Frontal cortex (tissue), 4 donors: ENCODE results near the gene UXS1. TPM values are rescaled to one million over a fixed set of nuclear protein-coding genes. Genes with fewer than 3 reads are reported as not detected.
"Not testable (repeated sequence)": the region's sequence is repeated elsewhere in the genome, so short reads cannot be mapped to it uniquely, and the experiment has no call there.

Source experiments
- DNase-seq, 2 donors: peaks; one replicate each; pipeline ENCODE4 v3.0.0; 2012; ENCODE audit warnings: low spot score in 2 of 2
- FAIRE-seq: peaks from 2 replicates; lab custom pipeline; 2012; peaks lifted over from hg19 to GRCh38; lab: Jason Lieb, UNC
- total RNA-seq: library from RNA; depleted of rRNA; stranded (reverse); fragments of >200 nt; gene quantifications from one replicate; pipeline ENCODE4 v1.2.3, GENCODE V29; 2014
- donor health status: control.
- donor health status: control.
- donor health status: control.

The UXS1 gene
- 70.1 TPM for total RNA-seq

DNA sequence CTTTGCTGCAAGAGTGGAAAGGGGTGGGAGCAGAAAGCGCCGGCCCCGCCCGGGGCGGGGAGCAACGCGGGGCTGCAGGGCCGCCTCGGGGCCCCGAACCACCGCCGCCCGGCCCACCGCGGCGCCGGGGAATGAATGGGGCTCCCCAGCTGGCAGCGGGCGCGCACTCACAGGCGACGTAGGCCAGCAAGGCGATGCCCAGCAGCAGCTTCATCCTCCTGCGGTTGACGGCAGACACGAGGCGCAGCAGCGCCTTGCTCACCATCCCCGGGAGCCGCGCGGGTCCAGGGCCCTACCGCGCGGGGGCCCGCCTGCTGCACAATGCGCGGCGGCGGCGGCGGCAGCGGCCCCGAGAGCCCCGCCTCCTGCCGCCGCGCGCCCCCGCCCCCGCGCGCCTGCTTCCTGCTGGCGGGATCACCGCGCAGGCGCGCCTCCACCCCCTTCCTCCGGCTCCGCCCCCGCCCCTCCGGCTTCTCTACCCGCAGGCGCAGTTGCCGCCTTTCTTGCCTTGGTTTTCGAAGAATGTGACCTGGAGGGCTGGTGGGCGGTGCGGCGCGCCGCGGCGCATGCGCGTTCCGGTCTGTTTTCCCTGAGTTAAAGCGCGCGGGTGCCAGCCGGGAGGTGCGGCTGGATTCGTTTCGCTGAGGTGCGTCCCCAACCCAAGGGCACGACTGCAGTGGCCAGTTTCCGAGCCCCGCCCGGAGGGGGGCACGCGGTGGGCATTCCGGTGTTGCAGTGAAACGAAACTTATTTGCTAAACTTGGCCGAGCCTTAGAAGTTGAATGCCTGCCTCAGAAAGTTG lies at the start of gene UXS1:
TSS of gene UXS1 (minus strand) at position 325 of the 802 bp plus-strand sequence. CDS start at position 265, 60 bp downstream.
- FAIRE-seq = no peak
- peak; percentile 94 to 95 for DNase-seq

DNA sequence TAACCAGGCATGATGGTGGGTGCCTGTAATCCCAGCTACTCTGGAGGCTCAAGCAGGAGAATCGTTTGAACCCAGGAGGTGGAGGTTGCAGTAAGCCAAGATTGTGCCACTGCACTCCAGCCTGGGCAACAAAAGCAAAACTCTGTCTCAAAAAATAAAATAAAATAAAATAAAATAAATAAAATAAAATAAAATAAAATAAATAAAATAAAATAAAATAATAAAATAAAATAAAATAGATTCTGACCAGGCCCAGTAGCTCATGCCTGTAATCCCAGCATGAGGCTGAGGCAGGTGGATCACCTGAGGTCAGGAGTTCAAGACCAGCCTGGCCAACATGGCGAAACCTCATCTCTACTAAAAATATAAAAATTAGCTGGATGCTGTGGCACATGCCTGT lies 45.4 kb upstream of the UXS1 start:
- DNase-seq, FAIRE-seq: not testable (repeated sequence)

GRCh38 chr2:106235392-106235791 lies 41.3 kb upstream of the UXS1 start:
- not testable (repeated sequence) for DNase-seq, FAIRE-seq

DNA sequence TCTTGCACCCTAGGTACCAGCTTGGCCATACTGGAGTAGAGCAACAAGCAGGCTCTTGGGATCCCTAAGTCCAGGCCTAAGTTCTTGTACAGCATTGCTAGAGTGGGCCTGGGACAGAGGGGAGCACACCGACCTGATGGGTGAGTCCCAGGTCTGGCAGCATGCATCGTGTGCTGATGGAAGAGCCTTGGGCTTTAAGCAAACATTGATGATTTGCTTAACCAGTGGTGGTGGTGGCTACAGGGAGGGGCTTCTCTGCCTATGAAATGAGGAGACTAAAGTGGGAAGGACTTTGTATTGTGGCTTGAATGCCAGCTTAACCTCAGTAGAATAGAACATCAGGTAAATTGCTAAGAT lies 39.2 kb upstream of the UXS1 start:
- DNase-seq (no peak), FAIRE-seq (no peak)

DNA sequence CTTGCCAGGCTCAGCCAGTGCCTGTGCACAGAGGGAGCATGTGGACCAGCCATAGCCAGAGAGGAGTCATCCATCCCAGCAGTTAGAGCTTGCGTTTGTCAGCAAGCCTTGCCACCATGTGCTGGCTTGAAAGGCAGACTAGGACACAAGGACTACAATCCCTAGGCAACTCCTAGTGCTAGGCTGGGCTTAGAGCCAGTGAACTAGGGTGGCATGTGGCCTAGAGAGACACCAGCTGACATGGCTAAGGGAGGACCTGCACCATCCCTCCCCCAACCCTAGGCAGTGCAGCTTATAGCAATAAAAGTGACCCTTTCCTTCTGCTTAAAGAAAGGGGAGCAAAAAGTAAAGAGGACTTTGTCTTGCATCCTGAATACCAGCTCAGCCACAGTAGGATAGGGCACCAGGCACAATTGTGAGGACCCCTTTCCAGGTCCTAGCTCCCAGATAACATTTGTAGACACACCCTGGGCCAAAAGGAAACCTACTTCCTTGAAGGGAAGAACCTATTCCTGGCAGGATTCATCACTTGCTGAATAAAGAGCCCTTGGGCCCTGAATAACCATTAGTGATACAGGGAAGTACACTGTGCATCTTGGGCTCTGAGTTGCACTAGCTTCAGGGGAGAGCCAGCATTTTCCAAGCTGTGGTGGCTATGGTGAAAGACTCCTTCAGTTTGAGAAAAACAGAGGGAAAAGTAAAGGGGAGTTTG lies 38.7 kb upstream of the UXS1 start:
- DNase-seq = no peak
- no peak for FAIRE-seq

DNA sequence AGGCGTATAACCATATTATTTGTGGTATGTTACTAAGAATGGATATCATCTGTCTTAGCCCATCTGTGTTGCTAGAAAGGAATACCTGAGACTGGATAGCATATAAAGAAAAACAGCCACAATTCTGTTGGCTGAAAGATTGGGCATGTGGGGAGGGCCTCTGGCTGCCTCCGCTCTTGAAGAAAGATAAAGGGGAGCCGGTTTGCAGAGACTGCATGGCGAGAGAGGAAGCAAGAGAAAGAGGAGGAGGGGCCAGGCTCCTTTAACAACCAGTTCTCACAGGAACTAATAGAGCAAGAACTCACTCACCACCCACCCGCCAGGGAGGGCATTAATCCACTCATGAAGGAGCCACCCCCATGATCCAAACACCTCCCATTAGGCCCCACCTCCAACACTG lies 29.2 kb upstream of the UXS1 start:
- DNase-seq = no peak
- FAIRE-seq = no peak

DNA sequence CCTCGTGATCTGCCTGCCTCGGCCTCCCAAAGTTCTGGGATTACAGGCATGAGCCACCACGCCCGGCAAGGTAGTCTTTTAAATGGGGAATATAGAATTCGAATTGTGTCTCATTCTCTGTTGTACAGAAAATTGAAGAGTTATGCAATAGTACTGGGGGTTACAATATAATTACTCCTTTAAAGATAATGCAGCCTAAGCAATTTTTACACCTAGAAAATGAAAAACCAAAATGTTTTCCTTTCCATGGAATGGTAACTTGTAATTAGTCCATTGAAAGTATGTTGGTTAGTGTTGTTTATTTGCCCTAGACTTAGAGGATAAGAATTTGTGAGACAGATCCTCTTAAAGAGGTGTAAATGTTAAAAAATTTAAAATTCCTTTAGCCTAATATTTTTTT lies 28.0 kb upstream of the UXS1 start:
- not testable (repeated sequence) for FAIRE-seq

DNA sequence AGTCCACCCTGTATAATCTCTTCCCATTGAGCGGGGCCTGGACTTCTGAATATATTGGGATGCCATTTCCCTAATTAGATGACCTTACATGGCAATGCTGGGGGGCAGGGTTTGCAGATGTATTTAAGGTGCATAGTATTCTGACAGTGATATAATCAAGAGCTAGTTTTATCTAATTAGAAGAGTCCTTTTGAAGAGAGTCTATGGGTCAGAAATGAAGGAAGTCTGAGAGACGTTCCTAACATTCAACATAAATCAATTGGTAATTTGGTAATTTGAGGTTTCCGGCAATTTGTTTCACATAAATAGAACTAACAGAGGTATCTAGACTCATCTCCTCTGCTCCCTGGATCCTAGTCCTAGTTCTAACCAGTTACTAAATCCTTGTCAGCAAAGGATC lies 25.7 kb upstream of the UXS1 start:
- DNase-seq (no peak), FAIRE-seq (no peak)

More for the DNA sequence above, 28.0 kb upstream of the UXS1 start:
- not testable (repeated sequence) for DNase-seq

DNA sequence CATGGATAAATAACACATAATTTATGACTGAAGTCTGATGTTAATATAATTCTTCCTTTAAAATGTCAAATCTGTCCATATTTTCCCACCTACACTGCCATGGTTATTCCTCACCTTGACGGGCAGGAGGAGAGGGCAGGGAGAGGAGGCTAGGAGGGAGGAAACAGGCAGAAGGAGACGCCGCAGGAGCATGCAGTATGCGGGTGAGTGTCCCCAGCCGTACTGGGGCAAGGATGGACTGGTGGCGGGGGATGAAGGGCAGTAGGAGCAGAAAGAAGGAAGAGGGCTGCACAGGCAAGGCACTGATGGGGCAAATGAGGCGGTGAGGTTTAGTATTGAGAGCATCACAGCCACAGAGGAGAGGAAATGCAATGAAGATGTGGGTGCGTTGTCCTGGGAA lies 25.1 kb upstream of the UXS1 start:
- FAIRE-seq = not testable (repeated sequence)

GRCh38 chr2:106208874-106209273 lies 14.8 kb upstream of the UXS1 start:
- no peak for FAIRE-seq
- no peak for DNase-seq

More for the DNA sequence above, 25.1 kb upstream of the UXS1 start:
- DNase-seq = not testable (repeated sequence)

DNA sequence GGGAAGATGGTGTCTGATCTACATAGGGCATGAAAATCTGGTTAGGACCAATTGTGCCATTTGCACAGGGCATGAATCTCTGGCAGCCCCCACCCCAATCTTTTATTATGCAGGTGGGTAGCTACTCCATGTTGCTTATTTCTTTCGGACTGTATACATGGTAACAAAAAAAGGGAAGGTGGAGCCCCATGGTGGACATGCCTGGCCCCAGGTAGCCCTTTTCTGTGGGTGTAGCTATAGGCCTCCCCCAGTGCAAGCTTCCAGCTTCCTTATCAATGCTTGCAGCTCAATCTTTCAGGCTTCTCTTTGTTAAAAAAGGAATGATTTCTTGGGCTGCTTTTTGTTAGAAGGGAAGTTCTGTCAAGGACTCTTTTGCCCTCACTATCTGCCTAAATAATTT lies 14.3 kb upstream of the UXS1 start:
- FAIRE-seq (no peak), DNase-seq (no peak)

DNA sequence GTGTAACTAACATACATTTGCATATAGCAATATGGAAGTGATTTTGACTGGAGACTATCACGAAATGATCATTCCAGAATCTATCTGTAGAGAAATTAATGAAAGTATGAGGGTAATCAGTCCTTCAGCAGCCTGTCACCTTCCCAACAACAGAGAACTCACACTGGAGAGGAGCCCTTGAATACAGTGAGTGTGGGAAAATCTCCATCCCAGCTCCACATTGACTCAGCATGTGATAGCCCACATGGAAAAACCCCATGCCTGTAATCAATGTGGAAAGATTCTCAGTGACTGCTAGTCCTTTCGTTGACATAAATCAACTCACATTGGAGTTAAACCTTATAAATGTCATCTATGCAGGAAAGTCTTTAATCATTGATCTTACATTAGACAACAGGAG lies 13.1 kb upstream of the UXS1 start:
- FAIRE-seq = no peak
- no peak for DNase-seq

- no peak for DNase-seq
- no peak for FAIRE-seq
These were observed 11.4 kb upstream of the UXS1 start for GRCh38 chr2:106205488-106205887.

- FAIRE-seq, DNase-seq: not testable (repeated sequence)
These were observed 10.4 kb upstream of the UXS1 start for GRCh38 chr2:106204551-106204950.

- DNase-seq = no peak
These were observed 7.6 kb upstream of the UXS1 start for GRCh38 chr2:106201661-106202060.

GRCh38 chr2:106197878-106198277 lies 3.8 kb upstream of the UXS1 start:
- FAIRE-seq (no peak), DNase-seq (no peak)

More at GRCh38 chr2:106201661-106202060, 7.6 kb upstream of the UXS1 start:
- no peak for FAIRE-seq

DNA sequence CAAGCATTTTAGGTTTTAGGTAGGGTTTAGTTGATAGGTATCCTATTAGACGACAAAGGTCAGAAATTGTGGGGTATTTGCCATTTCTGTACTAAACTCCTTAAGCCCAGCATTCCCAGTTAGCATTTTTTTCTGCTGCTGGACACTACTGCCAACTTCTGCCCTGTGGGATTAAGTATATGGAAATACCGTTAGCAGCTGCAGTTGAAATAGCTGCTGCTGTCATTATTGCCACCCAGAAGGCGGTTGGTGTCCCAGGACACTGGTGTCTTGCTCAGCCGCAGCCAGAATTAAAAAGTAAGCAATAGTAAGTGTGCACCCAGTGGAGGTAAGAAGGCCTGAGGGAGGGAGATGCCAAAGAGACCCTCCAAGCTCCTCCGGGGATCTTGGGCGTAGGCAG lies 1.9 kb upstream of the UXS1 start:
- no peak for FAIRE-seq

DNA sequence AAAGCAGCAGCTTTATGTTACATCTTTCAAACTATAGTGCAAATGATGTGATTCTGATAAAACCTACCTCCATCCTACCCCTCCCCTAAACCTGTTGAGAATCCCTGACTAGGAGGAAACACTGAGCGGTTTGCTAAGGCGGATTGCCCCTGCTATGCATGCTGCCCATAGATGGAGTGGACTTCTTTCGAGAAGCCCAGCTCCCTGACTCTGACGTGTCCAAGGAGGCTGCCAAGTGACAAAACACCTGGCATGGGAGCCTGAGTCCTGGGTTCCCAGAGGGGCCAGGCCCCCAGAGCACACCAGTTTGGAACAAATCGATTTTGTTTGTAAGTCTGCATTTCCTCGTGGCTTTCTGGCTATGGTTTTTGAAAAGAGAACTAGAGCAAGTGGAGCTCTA lies 1.4 kb upstream of the UXS1 start:
- no peak for FAIRE-seq

More for the DNA sequence above, 1.9 kb upstream of the UXS1 start:
- DNase-seq = no peak

GRCh38 chr2:106193690-106193976 lies 468 bp downstream of the UXS1 start:
- FAIRE-seq (no peak), DNase-seq (peak in 1 of 2 donors; percentile 25)

More for the DNA sequence above, 1.4 kb upstream of the UXS1 start:
- DNase-seq = no peak

GRCh38 chr2:106192752-106193689 lies 1.1 kb downstream of the UXS1 start:
- DNase-seq (peak in 1 of 2 donors; percentile 30), FAIRE-seq (no peak)
